DOHH2 (cell line): ENCODE measurements around the gene HVCN1.

Source experiments
- EZH2phosphoT487 ChIP-seq: fragments of 200-600 bp; sonication (generic); IDR thresholded peaks from 2 replicates; pipeline ENCODE4 v1.6.1; 2017; ENCODE audit warnings: borderline replicate concordance, mild to moderate bottlenecking, antibody characterized with exemption, low read length, moderate library complexity, mixed read lengths
- TF ChIP-seq, protein P1 (sequence below): fragments of 200-600 bp; sonication (generic); IDR thresholded peaks from one replicate; pipeline ENCODE4 v1.5.1; 2014; ENCODE audit warnings: antibody characterized with exemption, mild to moderate bottlenecking, low read depth, low read length; ENCODE audit not compliant: poor library complexity, severe bottlenecking

DNA sequence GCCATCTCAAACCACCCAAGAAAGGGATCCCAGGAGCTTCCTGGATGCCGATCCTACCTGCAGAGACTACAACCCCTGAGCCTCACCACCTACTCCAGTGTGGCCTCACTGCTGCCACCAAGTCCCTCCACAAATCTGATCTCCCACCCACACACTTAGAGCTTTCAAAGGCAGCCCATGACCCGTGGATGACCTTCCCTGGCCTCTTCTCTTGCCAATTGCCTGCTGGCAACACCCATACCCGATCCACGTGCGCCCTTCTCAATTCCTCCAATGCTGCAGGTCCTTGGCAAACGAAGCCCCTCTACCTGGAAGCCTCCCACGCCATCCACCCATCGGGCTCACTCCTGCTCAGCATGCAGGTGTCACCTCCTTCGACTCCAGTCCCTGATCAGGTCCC, 30.7 kb downstream of the HVCN1 start:
- TF ChIP-seq, protein P1, sequence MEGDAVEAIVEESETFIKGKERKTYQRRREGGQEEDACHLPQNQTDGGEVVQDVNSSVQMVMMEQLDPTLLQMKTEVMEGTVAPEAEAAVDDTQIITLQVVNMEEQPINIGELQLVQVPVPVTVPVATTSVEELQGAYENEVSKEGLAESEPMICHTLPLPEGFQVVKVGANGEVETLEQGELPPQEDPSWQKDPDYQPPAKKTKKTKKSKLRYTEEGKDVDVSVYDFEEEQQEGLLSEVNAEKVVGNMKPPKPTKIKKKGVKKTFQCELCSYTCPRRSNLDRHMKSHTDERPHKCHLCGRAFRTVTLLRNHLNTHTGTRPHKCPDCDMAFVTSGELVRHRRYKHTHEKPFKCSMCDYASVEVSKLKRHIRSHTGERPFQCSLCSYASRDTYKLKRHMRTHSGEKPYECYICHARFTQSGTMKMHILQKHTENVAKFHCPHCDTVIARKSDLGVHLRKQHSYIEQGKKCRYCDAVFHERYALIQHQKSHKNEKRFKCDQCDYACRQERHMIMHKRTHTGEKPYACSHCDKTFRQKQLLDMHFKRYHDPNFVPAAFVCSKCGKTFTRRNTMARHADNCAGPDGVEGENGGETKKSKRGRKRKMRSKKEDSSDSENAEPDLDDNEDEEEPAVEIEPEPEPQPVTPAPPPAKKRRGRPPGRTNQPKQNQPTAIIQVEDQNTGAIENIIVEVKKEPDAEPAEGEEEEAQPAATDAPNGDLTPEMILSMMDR: no peak
- no peak for TF ChIP-seq EZH2phosphoT487
